PC-9 (cell line): ENCODE data around the gene PRTG.

Source experiments
- EZH2 ChIP-seq: fragments of 200-600 bp; sonication (generic); IDR thresholded peaks from 2 replicates; pipeline ENCODE4 v1.8.0; 2017; ENCODE audit warnings: antibody characterized with exemption, low read depth
- TF ChIP-seq, protein P1 (sequence below): fragments of 200-600 bp; sonication (generic); conservative IDR thresholded peaks from 2 replicates; pipeline ENCODE4 v1.6.1; 2017; ENCODE audit warnings: mixed run types, antibody characterized with exemption, mild to moderate bottlenecking, moderate library complexity

DNA sequence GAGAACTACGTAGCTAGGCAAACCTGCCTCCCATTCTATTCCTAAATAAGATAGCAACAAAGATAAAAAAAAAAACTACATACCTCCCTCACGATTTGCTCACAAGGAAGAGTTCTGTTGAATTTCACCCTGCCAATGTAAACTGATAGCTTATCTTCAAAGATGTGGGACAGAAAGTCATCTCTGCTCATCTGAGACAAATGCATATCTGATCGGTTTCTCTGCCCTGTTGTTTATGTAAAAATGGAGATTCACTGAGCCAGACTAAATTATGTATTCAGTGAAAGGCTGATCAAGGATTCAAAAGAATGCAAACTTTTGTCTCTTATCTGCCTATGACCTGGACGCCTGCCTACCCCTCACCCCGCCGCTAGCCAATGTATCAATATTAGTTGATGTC lies 166.0 kb downstream of the PRTG start:
- TF ChIP-seq, protein P1, sequence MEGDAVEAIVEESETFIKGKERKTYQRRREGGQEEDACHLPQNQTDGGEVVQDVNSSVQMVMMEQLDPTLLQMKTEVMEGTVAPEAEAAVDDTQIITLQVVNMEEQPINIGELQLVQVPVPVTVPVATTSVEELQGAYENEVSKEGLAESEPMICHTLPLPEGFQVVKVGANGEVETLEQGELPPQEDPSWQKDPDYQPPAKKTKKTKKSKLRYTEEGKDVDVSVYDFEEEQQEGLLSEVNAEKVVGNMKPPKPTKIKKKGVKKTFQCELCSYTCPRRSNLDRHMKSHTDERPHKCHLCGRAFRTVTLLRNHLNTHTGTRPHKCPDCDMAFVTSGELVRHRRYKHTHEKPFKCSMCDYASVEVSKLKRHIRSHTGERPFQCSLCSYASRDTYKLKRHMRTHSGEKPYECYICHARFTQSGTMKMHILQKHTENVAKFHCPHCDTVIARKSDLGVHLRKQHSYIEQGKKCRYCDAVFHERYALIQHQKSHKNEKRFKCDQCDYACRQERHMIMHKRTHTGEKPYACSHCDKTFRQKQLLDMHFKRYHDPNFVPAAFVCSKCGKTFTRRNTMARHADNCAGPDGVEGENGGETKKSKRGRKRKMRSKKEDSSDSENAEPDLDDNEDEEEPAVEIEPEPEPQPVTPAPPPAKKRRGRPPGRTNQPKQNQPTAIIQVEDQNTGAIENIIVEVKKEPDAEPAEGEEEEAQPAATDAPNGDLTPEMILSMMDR = no peak
- no peak for TF ChIP-seq EZH2
